OCI-LY7 (cell line): ENCODE measurements around the gene PGGHG. TPM values are rescaled to one million over a fixed set of nuclear protein-coding genes. Genes with fewer than 3 reads are reported as not detected.
"Not testable (repeated sequence)": the region's sequence is repeated elsewhere in the genome, so short reads cannot be mapped to it uniquely, and the experiment has no call there.

Experiments used
- BruUV-seq: library from RNA; stranded (reverse); fragments of 400-500 nt; replicated peaks from 2 replicates; lab custom pipeline; 2021; lab: Mats Ljungman, UMichigan
- CTCF ChIA-PET: fragments of 300-600 bp; sonication (Branson Sonifier 250); formaldehyde crosslinking; loops from one replicate; lab custom pipeline; 2022; ENCODE audit warnings: antibody characterized with exemption; ENCODE audit not compliant: unreplicated experiment; lab: Charles Lee
- POLR2A ChIA-PET: fragments of 300-600 bp; sonication (Branson Sonifier 250); formaldehyde crosslinking; loops from one replicate; lab custom pipeline; 2022; ENCODE audit warnings: antibody characterized with exemption; lab: Charles Lee
- DNase-seq: peaks from one replicate; pipeline ENCODE4 v3.0.0-alpha.2; 2015; ENCODE audit warnings: low spot score
- H2AFZ ChIP-seq: fragments of 200-600 bp; sonication (generic), shearing (Covaris generic); 2 replicates; pipeline ENCODE4 v1.6.1; 2014; ENCODE audit warnings: mild to moderate bottlenecking, antibody characterized with exemption, low read length, moderate library complexity
- H3K27ac ChIP-seq: fragments of 200-600 bp; sonication (generic); 2 replicates; pipeline ENCODE4 v1.5.1; 2014; ENCODE audit warnings: mixed run types, low read depth, mild to moderate bottlenecking, moderate library complexity, low read length, inconsistent platforms; ENCODE audit not compliant: poor library complexity, severe bottlenecking
- H3K36me3 ChIP-seq: fragments of 200-600 bp; sonication (generic); 2 replicates; pipeline ENCODE4 v1.6.1; 2014; ENCODE audit warnings: mild to moderate bottlenecking, antibody characterized with exemption, low read length, moderate library complexity, mixed read lengths; ENCODE audit not compliant: insufficient read depth
- H3K4me1 ChIP-seq: fragments of 200-600 bp; sonication (generic); 2 replicates; pipeline ENCODE4 v1.5.1; 2014; ENCODE audit warnings: mild to moderate bottlenecking, low read length; ENCODE audit not compliant: insufficient read depth, poor library complexity, severe bottlenecking
- H3K4me2 ChIP-seq: fragments of 200-600 bp; sonication (generic); 2 replicates; pipeline ENCODE4 v1.6.1; 2014; ENCODE audit warnings: mild to moderate bottlenecking, low read length
- H3K4me3 ChIP-seq: fragments of 200-600 bp; sonication (generic); 2 replicates; pipeline ENCODE4 v1.5.1; 2014; ENCODE audit warnings: mild to moderate bottlenecking, low read depth, low read length; ENCODE audit not compliant: poor library complexity, severe bottlenecking
- H3K79me2 ChIP-seq: fragments of 200-600 bp; sonication (generic); 2 replicates; pipeline ENCODE4 v1.6.1; 2016; ENCODE audit warnings: low read depth, mild to moderate bottlenecking, low read length, moderate library complexity, mixed read lengths; ENCODE audit not compliant: insufficient read depth
- H3K9me2 ChIP-seq: fragments of 200-600 bp; sonication (generic); 2 replicates; pipeline ENCODE4 v1.6.1; 2016; ENCODE audit warnings: mild to moderate bottlenecking, low read length, mixed read lengths; ENCODE audit not compliant: insufficient read depth
- H3K9me3 ChIP-seq: fragments of 200-600 bp; sonication (generic); 2 replicates; pipeline ENCODE4 v1.6.1; 2014; ENCODE audit warnings: mild to moderate bottlenecking, mixed run types, low read length, mixed read lengths
- H4K20me1 ChIP-seq: fragments of 200-600 bp; sonication (generic); 2 replicates; pipeline ENCODE4 v1.6.1; 2014; ENCODE audit warnings: mild to moderate bottlenecking, antibody characterized with exemption, low read length, moderate library complexity, mixed read lengths; ENCODE audit not compliant: insufficient read depth
- EZH2phosphoT487 ChIP-seq: fragments of 200-600 bp; sonication (generic); IDR thresholded peaks from 2 replicates; pipeline ENCODE4 v1.6.1; 2018; ENCODE audit warnings: low read depth, borderline replicate concordance, mild to moderate bottlenecking, mixed run types, antibody characterized with exemption, low read length, moderate library complexity, mixed read lengths
- intact Hi-C: fragments of 100-400 bp; cut with micrococcal nuclease; formaldehyde crosslinking; loops from one replicate; pipeline ENCODE4 v1.10.0; 2022; ENCODE audit not compliant: unreplicated experiment
- total RNA-seq, 2 experiments: library from RNA; depleted of rRNA in 1 of 2; stranded (reverse); fragments of >200 nt in 1 of 2; shearing (Covaris generic) in 1 of 2; gene quantifications; 2 replicates each; pipeline ENCODE4 v1.2.3, GENCODE V29; 2014 to 2022
- TF ChIP-seq, protein P1 (sequence below): fragments of 200-600 bp; sonication (generic); conservative IDR thresholded peaks from 2 replicates; pipeline ENCODE4 v1.5.1; 2014; ENCODE audit warnings: mild to moderate bottlenecking, antibody characterized with exemption, low read length, moderate library complexity, mixed read lengths

Gene PGGHG
- total RNA-seq, 2 experiments from 2014 or later = 0.93 to 6.3 TPM

DNA sequence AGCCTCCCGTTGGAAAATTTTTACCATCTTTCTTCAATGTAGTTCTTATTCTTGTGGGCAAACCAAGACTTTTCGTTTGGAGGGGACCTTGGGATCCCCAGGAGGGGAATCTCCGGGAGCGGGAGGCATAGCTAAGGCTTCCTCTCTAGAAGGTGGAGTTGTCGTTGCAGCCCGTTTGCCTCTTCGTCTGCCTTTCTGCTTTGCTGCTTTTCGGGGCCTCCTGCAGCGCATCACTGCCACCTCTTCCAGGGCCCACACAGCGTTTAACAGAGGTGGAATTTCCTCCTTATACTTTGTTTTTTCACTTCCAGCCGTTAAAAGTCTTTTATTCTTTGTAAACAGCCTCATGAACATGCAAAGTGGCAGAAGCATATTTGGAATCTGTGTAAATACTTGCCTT lies 35.2 kb downstream of the PGGHG start:
- no TSS peak for BruUV-seq
- POLR2A ChIA-PET = interaction anchor here (0.9 to 1.6 kb wide), 2 partner anchors 12 to 16 kb away, joined by 3 to 5 read pairs; no protein-coding TSS in a partner anchor

GRCh38 chr11:324593-325517 lies 35.9 kb downstream of the PGGHG start:
- H3K36me3 ChIP-seq, DNase-seq, BruUV-seq, H3K9me2 ChIP-seq, H3K9me3 ChIP-seq, H2AFZ ChIP-seq, H3K27ac ChIP-seq, H3K4me3 ChIP-seq, H4K20me1 ChIP-seq, H3K79me2 ChIP-seq, H3K4me2 ChIP-seq, intact Hi-C loops, CTCF ChIA-PET: not testable (repeated sequence)
- POLR2A ChIA-PET = interaction anchor here (0.9 to 1.6 kb wide), 2 partner anchors 13 to 15 kb away, joined by 3 to 5 read pairs; no protein-coding TSS in a partner anchor
- peaks cover 39% of the 10 kb centered on the region for H3K4me1 ChIP-seq

More for the DNA sequence above, 35.2 kb downstream of the PGGHG start:
- peaks cover 32% of the 10 kb centered on the region for H3K4me1 ChIP-seq
- no peaks in the 10 kb centered on the region for H4K20me1 ChIP-seq
- no peak overlapping the region for H3K4me3 ChIP-seq
- H3K79me2 ChIP-seq = no peaks in the 10 kb centered on the region
- no peaks in the 10 kb centered on the region for H3K9me2 ChIP-seq
- H2AFZ ChIP-seq = no peak overlapping the region
- DNase-seq = no peak
- CTCF ChIA-PET = no interaction called here
- no peak overlapping the region for H3K4me2 ChIP-seq
- H3K9me3 ChIP-seq = no peaks in the 10 kb centered on the region
- no peak for TF ChIP-seq EZH2phosphoT487
- TF ChIP-seq, protein P1, sequence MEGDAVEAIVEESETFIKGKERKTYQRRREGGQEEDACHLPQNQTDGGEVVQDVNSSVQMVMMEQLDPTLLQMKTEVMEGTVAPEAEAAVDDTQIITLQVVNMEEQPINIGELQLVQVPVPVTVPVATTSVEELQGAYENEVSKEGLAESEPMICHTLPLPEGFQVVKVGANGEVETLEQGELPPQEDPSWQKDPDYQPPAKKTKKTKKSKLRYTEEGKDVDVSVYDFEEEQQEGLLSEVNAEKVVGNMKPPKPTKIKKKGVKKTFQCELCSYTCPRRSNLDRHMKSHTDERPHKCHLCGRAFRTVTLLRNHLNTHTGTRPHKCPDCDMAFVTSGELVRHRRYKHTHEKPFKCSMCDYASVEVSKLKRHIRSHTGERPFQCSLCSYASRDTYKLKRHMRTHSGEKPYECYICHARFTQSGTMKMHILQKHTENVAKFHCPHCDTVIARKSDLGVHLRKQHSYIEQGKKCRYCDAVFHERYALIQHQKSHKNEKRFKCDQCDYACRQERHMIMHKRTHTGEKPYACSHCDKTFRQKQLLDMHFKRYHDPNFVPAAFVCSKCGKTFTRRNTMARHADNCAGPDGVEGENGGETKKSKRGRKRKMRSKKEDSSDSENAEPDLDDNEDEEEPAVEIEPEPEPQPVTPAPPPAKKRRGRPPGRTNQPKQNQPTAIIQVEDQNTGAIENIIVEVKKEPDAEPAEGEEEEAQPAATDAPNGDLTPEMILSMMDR = no peak
- intact Hi-C loops = no loop called here
- H3K27ac ChIP-seq = no peak overlapping the region
- no peaks in the 10 kb centered on the region for H3K36me3 ChIP-seq

- peaks cover 51% of the 10 kb centered on the region for H3K4me1 ChIP-seq
- peak overlapping the region; percentile 53; the same call in 1 of the 2 replicates for H2AFZ ChIP-seq
- no peaks in the 10 kb centered on the region for H3K36me3 ChIP-seq
- peak overlapping the region; percentile 75 for H3K27ac ChIP-seq
- H3K4me3 ChIP-seq = peak overlapping the region; percentile 44
- H3K9me2 ChIP-seq = no peaks in the 10 kb centered on the region
- CTCF ChIA-PET = no interaction called here
- intact Hi-C loops = no loop called here
- H3K9me3 ChIP-seq = no peaks in the 10 kb centered on the region
- H3K79me2 ChIP-seq = no peaks in the 10 kb centered on the region
- BruUV-seq = no TSS peak
- POLR2A ChIA-PET = interaction anchor here (5.5 kb wide), 1 partner anchor 13 kb away, joined by 63 read pairs; no protein-coding TSS in a partner anchor
- DNase-seq = no peak
- peak overlapping the region; percentile 76 for H3K4me2 ChIP-seq
- TF ChIP-seq, protein P1 = no peak
- TF ChIP-seq EZH2phosphoT487 = no peak
- no peaks in the 10 kb centered on the region for H4K20me1 ChIP-seq
Observed at GRCh38 chr11:325796-326591, 37.1 kb downstream of the PGGHG start.
